KMS-11 (cell line): ENCODE measurements around the gene EMD.
A peak's percentile ranks its signal among the peaks of the same experiment; 100 is the strongest.

Experiments
- H2AFZ ChIP-seq: fragments of 200-600 bp; sonication (generic); 2 replicates; pipeline ENCODE4 v1.6.1; 2016; ENCODE audit warnings: antibody characterized with exemption, mixed run types, low read depth
- H3K27ac ChIP-seq: fragments of 200-600 bp; sonication (generic); 2 replicates; pipeline ENCODE4 v1.6.1; 2016; ENCODE audit warnings: mild to moderate bottlenecking, mixed run types
- H3K27me3 ChIP-seq: fragments of 200-600 bp; sonication (generic); 2 replicates; pipeline ENCODE4 v1.6.1; 2017; ENCODE audit warnings: mild to moderate bottlenecking, low read depth, mixed run types, moderate library complexity; ENCODE audit not compliant: insufficient read depth
- H3K36me3 ChIP-seq: fragments of 200-600 bp; sonication (generic); 2 replicates; pipeline ENCODE4 v1.6.1; 2017; ENCODE audit warnings: mild to moderate bottlenecking, mixed run types; ENCODE audit not compliant: insufficient read depth
- H3K4me1 ChIP-seq: fragments of 200-600 bp; sonication (generic); 2 replicates; pipeline ENCODE4 v1.6.1; 2016; ENCODE audit warnings: mild to moderate bottlenecking, low read depth, mixed run types; ENCODE audit not compliant: poor library complexity, severe bottlenecking
- H3K4me2 ChIP-seq: fragments of 200-600 bp; sonication (generic); 2 replicates; pipeline ENCODE4 v1.7.0; 2016; ENCODE audit warnings: mild to moderate bottlenecking, mixed run types
- H3K4me3 ChIP-seq: fragments of 200-600 bp; sonication (generic); IDR thresholded peaks from 2 replicates; pipeline ENCODE4 v1.6.1; 2017; ENCODE audit warnings: low read depth, low read length, mixed read lengths; ENCODE audit not compliant: insufficient read depth
- H3K79me2 ChIP-seq: fragments of 200-600 bp; sonication (generic); 2 replicates; pipeline ENCODE4 v1.6.1; 2016; ENCODE audit warnings: low read depth, mixed run types; ENCODE audit not compliant: insufficient read depth
- H3K9ac ChIP-seq: fragments of 200-600 bp; sonication (generic); 2 replicates; pipeline ENCODE4 v1.6.1; 2016; ENCODE audit warnings: mild to moderate bottlenecking, mixed run types
- H4K20me1 ChIP-seq: fragments of 200-600 bp; sonication (generic); 2 replicates; pipeline ENCODE4 v1.6.1; 2016; ENCODE audit warnings: mild to moderate bottlenecking, mixed run types; ENCODE audit not compliant: insufficient read depth
- CTCF ChIP-seq: fragments of 200-600 bp; sonication (generic); conservative IDR thresholded peaks from 2 replicates; pipeline ENCODE4 v1.6.1; 2017; ENCODE audit warnings: low read depth, mild to moderate bottlenecking, antibody characterized with exemption, low read length, moderate library complexity, mixed read lengths

Gene EMD

GRCh38 chrX:154429711-154430110 lies 50.6 kb downstream of the EMD start:
- Histone ChIP-seq H3K27ac (no peak overlapping the region), H3K4me1 (peaks cover 10% of the 10 kb centered on the region), H3K4me3 (no peak overlapping the region), H3K27me3 (no peaks in the 10 kb centered on the region), H4K20me1 (no peaks in the 10 kb centered on the region), H3K36me3 (no peaks in the 10 kb centered on the region), H3K4me2 (peak overlapping the region; percentile 66), H3K9ac (no peak overlapping the region), H2AFZ (no peak overlapping the region), H3K79me2 (peaks cover 9% of the 10 kb centered on the region; the same call in 1 of the 2 replicates)
- TF ChIP-seq CTCF, result no peak

DNA sequence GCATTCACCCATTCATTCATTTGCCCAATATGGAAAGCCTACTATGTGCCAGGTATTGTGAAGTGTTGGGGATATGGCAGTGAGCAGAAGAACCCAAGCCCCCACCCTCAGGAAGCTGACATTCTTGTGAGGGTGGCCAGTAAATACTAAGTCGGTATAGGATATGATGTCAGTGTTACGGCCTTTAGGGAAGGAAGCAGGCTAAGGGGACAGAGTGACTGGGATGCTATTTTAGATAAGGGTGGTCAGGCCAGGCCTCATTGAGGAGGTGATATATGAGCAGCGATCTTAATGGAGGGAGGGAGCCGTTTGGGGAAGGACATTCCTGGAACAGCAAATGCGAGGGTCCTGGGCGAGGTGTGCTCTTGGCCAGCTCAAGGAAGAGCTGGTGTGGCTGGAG lies 51.4 kb downstream of the EMD start:
- H2AFZ ChIP-seq, result no peak overlapping the region
- H3K27me3 ChIP-seq, result no peaks in the 10 kb centered on the region
- H3K79me2 ChIP-seq, result peaks cover 9% of the 10 kb centered on the region; the same call in 1 of the 2 replicates
- no peak overlapping the region for H3K4me2 ChIP-seq
- peaks cover 10% of the 10 kb centered on the region for H3K4me1 ChIP-seq
- no peaks in the 10 kb centered on the region for H3K36me3 ChIP-seq
- no peak overlapping the region for H3K27ac ChIP-seq
- H4K20me1 ChIP-seq, result no peaks in the 10 kb centered on the region
- no peak for TF ChIP-seq CTCF
- no peak overlapping the region for H3K4me3 ChIP-seq
- no peak overlapping the region for H3K9ac ChIP-seq

- no peak for TF ChIP-seq CTCF
- Histone ChIP-seq H3K79me2 (peaks cover 9% of the 10 kb centered on the region; the same call in 1 of the 2 replicates), H3K4me3 (no peak overlapping the region), H3K27me3 (no peaks in the 10 kb centered on the region), H3K9ac (no peak overlapping the region), H3K4me1 (peaks cover 10% of the 10 kb centered on the region), H4K20me1 (no peaks in the 10 kb centered on the region), H3K4me2 (no peak overlapping the region), H3K27ac (no peak overlapping the region), H3K36me3 (no peaks in the 10 kb centered on the region), H2AFZ (no peak overlapping the region)
Observed at GRCh38 chrX:154430916-154431315, 51.8 kb downstream of the EMD start.
